Measurements from ENCODE around the gene ULBP1.
"Not testable (repeated sequence)": the region's sequence is repeated elsewhere in the genome, so short reads cannot be mapped to it uniquely, and the experiment has no call there.

ULBP1 gene

DNA sequence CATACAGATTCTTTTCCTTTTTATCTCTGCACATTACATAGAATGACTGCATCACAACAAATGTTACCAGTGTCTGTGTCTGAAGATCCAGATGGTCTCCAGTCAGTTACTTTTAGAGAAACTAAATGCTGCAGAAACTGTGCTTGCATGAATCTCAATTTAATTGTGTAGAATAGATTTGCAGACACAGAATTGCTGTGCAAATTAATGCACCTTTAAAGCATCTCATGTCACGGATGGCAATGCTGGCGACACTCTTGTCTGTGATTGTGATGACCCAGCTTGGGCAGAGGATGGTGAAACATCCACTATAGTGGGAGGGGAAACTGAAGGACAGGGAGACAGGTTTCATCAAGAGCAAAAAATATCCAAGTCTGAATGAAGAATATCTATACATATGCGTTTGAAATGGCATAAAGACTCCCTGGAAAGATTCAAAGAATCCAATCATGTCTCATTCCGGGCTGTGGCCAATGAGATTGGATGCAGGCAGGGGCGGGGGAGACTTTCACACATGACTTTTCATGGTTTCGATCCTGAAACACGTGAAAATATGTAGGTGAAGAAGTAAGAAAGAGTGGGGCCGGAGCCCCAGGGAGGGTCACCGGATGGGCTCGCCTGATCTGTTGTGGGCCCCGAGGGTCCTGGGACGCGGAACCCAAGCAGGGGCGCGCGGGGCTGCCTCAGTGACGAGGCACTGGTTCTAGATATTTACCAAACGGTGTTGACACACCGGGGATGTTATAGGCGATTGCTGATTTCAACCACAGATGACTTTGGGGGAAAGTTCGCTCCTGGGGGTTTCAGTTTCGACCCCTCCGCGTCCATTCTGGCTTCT lies 50.3 kb downstream of the ULBP1 start:
- in situ Hi-C loops (cut with HindIII; ENCODE audit: low pct_ligation_motif_present, low sequenced_read_pairs); DNase-seq; H3K27ac ChIP-seq; H3K36me3 ChIP-seq (replicated peaks); H3K4me3 ChIP-seq (ENCODE audit: low read depth, low read length): not testable (repeated sequence)
- H3K27me3 ChIP-seq (replicated peaks) = peaks cover 59% of the 10 kb centered on the region

DNA sequence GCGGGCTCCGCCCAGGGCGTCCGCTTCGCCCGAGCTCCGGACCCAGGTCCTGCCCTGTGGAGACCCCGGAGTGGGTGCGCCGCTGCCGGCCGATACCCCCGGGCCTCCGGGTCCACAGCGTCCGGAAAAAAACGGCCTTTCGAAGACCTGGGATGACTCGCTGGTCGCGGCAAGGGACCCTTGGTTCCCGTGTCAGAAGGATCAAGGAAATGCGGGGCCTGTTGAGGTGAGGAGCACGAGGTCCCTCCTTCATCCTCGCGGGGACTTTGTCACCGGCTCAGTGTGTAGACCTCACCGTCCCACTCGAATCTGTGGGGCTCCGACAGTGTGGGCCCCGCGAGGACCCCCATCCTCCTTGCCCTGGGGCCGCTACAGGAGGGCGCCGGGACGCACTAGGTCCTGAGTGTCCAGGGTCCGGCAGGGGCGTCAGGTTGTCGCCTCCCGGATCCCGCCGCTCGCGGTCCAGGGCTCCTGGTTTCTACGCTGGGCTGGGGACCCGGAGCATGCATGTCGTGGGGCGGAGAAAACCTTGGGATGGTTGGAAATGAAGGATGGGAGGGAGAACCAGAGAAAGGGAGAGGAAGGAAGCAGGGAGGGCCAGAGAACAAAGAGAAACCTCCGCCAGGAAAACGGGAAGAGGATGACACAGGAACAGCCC lies 51.0 kb downstream of the ULBP1 start:
- H3K4me3 ChIP-seq (ENCODE audit: low read depth, low read length); DNase-seq; in situ Hi-C loops (cut with HindIII; ENCODE audit: low pct_ligation_motif_present, low sequenced_read_pairs); H3K27ac ChIP-seq; H3K36me3 ChIP-seq (replicated peaks): not testable (repeated sequence)
- peaks cover 54% of the 10 kb centered on the region for H3K27me3 ChIP-seq (replicated peaks)

DNA sequence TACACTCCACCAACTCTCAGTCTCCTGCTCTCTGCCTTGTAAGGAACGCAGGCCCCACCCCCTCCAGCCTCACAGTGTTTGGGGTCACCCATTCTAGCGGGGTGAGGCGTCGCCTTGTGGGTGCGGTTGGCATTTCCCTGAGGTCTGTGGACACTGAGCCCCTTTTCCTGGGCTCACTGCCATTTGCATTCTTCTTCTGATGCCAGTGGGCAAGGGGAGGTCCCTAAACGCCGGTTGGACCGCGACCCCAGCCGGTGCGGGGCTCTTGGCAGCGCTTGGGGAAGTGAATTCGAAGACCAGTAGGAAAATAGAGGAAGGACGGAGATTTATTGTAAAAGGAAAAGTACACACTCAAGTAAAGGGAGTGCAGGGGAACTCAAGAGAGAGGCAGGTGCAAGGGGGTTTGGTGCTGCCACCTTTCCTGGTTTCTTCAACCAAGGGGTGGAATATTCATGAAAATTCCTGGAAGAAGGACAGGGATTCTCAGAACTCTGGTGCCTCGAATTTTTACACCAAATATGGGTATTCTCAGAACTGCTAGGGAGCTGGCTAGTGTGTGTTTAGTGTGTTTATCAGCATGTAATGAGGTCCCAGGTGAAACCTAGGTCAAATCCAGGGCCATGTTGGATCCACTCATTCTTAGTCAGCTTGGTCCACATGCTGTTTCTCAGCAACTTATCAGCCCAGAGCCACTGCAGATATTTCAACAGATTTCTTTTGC lies 51.7 kb downstream of the ULBP1 start:
- in situ Hi-C loops (cut with HindIII; ENCODE audit: low pct_ligation_motif_present, low sequenced_read_pairs); H3K4me3 ChIP-seq (ENCODE audit: low read depth, low read length); H3K27ac ChIP-seq; H3K36me3 ChIP-seq (replicated peaks); DNase-seq: not testable (repeated sequence)
- peaks cover 47% of the 10 kb centered on the region for H3K27me3 ChIP-seq (replicated peaks)

DNA sequence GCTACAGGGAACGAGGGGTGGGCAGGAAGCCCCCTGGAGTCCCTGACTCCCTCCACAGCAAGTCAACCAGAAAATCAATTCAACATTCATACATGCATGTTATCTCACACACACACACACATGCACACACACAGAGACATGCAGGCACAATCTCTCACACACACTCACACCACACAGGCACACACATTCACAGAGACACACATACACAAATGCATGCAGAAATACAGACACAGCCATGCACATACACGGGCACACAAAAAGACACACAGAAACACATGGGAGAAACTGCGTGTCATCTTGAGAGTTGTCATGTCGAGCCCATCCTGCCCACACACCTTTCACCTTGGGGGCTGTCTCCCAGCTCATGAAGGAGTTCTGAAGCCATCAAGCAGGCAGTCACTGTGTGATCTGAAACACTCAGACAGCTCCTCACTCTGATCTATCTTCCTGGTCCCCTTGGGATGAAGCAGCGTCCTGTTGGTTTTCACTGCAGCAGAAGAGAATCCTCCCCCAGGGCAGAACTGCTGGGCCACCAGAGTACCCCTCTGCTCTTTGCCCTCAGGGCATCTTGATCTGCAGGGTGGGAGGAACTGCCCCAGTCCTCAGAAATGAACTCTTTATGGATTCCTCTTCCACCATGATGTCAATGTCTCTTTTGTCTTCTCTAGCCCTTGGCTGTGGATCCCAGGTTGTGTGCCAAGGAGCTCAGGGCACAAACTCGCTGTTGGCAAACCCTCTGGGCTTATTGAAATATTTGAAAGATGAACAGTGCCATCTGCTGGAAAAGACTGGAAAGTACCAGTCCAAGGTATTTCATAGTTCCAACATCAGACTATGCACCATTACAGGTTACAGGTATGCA lies 52.8 kb downstream of the ULBP1 start:
- TF ChIP-seq, protein P1, sequence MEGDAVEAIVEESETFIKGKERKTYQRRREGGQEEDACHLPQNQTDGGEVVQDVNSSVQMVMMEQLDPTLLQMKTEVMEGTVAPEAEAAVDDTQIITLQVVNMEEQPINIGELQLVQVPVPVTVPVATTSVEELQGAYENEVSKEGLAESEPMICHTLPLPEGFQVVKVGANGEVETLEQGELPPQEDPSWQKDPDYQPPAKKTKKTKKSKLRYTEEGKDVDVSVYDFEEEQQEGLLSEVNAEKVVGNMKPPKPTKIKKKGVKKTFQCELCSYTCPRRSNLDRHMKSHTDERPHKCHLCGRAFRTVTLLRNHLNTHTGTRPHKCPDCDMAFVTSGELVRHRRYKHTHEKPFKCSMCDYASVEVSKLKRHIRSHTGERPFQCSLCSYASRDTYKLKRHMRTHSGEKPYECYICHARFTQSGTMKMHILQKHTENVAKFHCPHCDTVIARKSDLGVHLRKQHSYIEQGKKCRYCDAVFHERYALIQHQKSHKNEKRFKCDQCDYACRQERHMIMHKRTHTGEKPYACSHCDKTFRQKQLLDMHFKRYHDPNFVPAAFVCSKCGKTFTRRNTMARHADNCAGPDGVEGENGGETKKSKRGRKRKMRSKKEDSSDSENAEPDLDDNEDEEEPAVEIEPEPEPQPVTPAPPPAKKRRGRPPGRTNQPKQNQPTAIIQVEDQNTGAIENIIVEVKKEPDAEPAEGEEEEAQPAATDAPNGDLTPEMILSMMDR (IDR thresholded peaks at IDR 0.05; ENCODE audit: low read depth, low read length, missing control alignments) = peak; percentile 59
- H3K27me3 ChIP-seq (replicated peaks) = peaks cover 40% of the 10 kb centered on the region
- H3K4me3 ChIP-seq (ENCODE audit: low read depth, low read length) = no peak overlapping the region
- no peak overlapping the region for H3K27ac ChIP-seq
- no peaks in the 10 kb centered on the region for H3K36me3 ChIP-seq (replicated peaks)
- peak; percentile 51 for DNase-seq
- in situ Hi-C loops (cut with HindIII; ENCODE audit: low pct_ligation_motif_present, low sequenced_read_pairs) = no loop called here

DNA sequence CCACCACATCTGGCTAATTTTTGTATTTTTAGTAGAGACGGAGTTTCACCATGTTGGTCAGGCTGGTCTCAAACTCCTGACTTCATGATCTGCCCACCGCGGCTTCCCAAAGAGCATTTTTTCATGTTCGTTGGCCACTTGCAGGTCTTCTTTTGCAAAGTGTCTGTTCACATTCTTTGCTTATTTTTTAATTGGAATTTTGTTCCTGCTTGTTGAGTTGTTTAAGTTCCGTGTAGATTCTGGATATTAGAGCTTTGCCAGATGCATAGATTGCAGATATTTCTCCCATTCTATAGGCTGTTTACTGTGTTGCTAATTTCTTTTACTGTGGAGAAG lies 53.4 kb downstream of the ULBP1 start:
- H3K27me3 ChIP-seq (replicated peaks) = peaks cover 36% of the 10 kb centered on the region
- H3K27ac ChIP-seq; DNase-seq; H3K36me3 ChIP-seq (replicated peaks); in situ Hi-C loops (cut with HindIII; ENCODE audit: low pct_ligation_motif_present, low sequenced_read_pairs); H3K4me3 ChIP-seq (ENCODE audit: low read depth, low read length): not testable (repeated sequence)

DNA sequence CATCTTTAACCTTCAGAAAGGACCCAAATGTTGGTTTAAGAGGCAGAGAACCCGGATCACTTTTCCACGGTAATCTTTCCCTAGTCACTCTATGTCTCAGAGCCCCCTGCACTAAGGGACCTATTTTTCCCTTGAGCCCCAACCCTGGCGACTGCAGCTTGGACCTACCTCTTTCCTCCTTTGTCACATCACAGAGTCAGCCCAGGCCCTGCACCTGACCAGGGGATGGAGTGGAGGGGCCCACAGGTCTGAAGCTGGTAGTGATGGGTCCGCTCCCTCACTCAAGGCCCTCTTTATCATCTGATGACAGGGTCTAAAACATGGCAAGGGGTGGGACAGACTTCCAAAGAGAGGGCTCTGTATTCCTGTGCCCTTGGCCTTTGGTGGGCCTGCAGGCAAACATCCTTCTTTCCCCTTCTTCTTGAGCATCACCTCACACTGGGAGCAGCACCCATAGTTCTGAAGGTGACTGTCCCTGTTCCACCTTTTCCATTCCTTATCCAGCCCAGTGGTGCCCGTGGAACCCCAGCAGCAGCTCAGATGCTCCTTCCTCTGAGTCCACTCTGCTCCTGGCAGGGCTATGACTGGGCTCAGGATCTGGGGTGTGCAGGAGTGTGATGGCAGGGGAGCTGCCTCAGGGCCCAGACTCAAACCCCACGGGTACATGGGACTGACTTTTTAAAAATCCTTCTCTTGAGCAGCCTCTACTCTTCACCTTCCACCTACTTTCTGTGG lies 55.3 kb downstream of the ULBP1 start:
- Histone ChIP-seq H3K27me3 (replicated peaks) (peaks cover 23% of the 10 kb centered on the region), H3K27ac (no peak overlapping the region), H3K4me3 (ENCODE audit: low read depth, low read length) (no peak overlapping the region), H3K36me3 (replicated peaks) (no peaks in the 10 kb centered on the region)
- in situ Hi-C loops (cut with HindIII; ENCODE audit: low pct_ligation_motif_present, low sequenced_read_pairs) = no loop called here
- no peak for DNase-seq
- TF ChIP-seq, protein P1 (IDR thresholded peaks at IDR 0.05; ENCODE audit: low read depth, low read length, missing control alignments) = no peak

DNA sequence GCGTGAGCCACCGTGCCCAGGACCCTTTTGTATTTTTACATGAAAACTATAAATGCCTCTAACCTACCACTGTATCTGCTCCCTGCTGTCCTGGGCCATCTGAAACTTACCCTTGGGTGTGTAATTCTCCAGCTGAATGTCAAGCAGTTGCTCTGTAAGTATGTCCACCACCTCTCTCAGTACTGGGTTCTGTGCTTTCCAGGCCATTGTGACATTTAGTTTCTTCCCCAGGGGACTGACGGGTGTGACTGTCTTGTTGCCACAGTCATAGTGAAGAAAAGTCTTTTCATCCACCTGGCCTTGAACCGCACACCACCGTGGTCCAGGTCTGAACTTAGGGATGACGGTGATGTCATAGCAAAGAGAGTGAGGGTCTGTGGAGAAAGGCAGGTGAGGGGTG lies 58.1 kb downstream of the ULBP1 start:
- H3K27me3 ChIP-seq (replicated peaks) = peaks cover 26% of the 10 kb centered on the region
- in situ Hi-C loops (cut with HindIII; ENCODE audit: low pct_ligation_motif_present, low sequenced_read_pairs) = not testable (repeated sequence)

More for the DNA sequence above, 58.1 kb downstream of the ULBP1 start:
- H3K4me3 ChIP-seq (ENCODE audit: low read depth, low read length); DNase-seq; H3K36me3 ChIP-seq (replicated peaks); H3K27ac ChIP-seq: not testable (repeated sequence)
